Renal cortex interstitium (tissue), 11 donors: Measurements from ENCODE around the gene ZNF516. TPM values are rescaled to one million over a fixed set of nuclear protein-coding genes. Genes with fewer than 3 reads are reported as not detected.

Experiments
- DNase-seq, 11 donors: peaks; one replicate each; pipeline ENCODE4 v3.0.0-alpha.2; 2013; ENCODE audit warnings: low read depth in 9 of 11, low spot score in 4 of 11; ENCODE audit errors: extremely low read depth in 1 of 11
- polyA plus RNA-seq, 3 donors: library from polyadenylated mRNA; unstranded; fragments of 120-200 nt; gene quantifications; one replicate each; pipeline ENCODE4 v1.2.1, GENCODE V29; 2013; ENCODE audit not compliant: insufficient read length in 3 of 3

Gene ZNF516
- polyA plus RNA-seq, 3 donors = 43.8 to 52.2 (median 46.7) TPM

DNA sequence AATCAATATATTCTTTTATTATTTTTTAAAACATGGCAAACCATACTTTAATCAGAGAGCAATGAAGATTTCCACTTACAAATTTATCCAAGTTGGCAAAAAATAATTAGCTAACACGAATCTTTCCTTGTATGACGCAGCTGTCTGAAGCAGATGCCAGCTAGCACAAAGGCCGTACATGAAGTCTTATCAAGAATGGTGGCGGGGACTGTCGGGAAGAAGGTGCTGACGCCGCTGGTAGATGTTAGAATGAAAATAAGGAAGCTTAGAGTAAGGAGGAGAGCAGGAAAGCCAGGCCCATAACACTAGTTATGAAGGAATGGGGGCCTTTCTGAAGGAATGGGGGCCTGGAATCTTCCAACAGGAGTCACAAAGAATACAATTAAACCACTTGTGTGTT lies 96.7 kb downstream of the ZNF516 start:
- no peak for DNase-seq

DNA sequence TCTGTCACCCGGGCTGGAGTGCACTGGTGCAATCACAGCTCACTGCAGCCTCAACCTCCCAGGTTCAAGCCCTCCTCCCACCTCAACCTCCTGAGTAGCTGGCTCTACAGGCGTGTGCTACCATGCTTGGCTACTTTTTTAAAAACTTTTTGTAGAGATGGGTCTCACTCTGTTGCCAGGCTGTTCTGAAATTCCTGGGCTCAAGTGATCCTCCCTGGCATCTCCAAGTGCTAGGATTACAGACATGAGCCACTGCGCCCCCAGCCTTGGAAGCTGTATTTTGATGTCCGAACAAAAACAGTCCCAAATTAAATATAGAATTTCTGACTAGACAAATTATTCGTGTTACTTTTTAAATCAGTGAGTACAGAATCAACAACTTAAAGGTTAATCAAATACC lies 97.4 kb downstream of the ZNF516 start:
- no peak for DNase-seq

DNA sequence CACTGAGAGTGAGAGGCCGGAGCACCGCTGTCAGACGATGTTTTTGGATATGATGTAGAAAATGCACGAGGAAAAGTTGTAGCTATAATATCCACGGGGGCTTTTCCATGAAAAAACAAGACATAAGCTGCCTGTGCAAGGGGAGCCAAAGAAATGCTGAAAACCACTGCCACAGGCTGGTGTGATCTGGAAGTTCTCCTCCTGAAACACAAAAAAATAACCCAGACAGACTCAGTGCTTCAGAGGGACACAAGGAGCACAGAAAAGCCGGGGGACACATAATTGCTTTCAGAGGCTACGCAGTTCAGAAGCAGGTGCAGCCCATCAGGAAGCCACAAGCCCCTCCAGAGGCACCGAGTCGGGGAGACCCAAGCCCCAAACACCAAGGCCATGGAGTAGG lies 98.2 kb downstream of the ZNF516 start:
- no peak for DNase-seq

DNA sequence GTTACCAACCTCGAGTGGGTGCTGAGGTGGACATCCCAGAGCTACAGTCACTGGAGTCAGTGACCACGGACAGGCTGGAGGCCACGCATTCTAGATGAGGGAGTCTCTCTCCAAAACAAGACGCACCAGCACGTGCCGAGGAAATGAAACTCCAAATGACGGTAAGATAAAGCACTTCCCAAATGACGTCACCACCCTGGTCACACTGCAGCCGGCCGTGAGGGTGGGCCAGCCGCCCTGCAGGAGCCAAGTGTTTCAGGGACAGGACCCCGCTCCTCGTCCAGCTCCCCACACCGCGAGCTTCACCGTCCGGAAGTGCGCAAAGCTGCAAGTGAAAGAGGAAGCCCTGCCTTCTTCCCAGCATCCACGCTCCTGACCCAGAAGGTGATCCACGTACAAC lies 99.4 kb downstream of the ZNF516 start:
- no peak for DNase-seq

DNA sequence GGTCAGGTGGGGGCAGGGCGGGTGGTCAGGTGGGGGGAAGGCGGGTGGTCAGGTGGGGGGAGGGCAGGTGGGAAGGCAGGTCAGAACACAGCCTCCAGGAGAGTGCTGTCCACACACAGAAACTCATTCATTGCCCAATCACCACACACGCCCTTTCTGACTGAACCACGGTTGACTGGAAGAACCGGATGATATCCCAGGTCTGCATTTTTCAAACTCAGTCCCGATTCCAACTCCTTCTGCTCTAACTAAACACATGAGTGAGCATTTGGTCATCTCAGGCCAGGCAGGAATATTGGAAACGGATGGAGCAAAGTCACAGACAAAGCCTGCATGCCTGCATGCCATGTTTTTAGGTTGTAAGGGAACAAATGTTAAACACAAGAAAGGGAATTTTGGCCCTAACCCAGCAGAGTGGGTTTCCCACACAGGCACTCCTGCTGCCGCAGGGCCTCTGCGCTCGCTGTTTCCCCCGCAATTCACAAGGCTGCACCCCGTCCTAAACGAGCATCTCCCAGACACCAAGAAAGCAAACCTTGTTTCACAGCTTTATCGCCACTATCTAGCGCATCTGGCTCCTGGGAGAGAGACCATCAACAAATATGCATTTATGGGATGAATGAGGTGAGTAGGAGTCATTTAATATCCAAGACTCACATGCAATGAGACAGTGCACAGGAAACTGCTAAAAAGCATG lies 100.1 kb downstream of the ZNF516 start:
- no peak for DNase-seq

DNA sequence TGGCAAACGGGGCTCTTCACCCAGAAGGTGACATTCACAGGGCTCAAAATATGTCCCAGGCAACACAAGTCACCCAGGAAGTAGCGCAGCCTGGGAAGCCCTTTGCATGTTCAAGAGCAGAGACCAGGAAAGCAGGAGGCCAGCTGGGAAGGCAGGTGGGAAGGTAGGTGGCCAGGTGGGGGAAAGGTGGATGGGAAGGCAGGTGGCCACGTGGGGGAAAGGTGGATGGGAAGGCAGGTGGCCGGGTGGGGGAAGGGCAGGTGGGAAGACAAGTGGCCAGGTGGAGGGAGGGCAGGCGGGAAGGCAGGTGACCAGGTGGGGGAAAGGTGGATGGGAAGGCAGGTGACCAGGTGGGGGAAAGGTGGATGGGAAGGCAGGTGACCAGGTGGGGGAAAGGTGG lies 102.7 kb downstream of the ZNF516 start:
- no peak for DNase-seq

DNA sequence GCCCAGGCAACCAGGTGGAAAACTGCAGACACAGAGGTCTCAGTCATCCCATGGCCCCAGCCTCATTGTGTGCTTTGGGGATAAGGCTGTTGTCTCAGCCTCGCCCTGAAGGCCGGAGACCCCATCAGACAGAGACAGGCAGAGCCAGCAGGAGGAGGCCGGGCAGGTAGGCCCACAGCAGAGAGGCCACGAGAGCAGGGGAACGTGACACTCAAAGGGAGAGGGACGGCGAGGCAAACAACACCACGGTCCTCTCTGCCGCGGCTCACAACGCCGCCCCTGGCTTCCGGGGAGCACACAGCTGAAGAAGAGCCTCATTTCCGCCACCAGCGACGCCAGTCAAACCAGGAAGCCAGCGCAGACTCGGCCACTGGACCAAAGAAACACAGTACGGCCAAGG lies 103.3 kb downstream of the ZNF516 start:
- DNase-seq = no peak

DNA sequence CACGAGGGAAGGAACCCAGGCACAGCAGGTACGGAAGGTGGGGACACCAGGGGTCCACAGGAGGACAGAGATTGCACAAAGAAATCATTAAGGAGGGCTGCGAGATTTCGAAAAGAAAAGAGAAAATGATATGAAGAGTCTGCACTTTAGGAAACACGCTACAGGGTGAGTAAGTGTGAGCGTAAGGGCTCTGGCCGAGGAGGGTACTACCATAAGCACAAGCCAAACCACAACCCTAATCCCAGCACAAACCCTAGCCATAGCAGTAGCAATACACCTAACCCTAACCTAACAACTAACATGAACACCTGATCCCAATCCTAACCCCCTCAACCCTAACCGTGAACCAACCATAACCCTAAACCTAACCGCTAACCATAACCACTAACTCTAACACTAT lies 104.0 kb downstream of the ZNF516 start:
- no peak for DNase-seq

DNA sequence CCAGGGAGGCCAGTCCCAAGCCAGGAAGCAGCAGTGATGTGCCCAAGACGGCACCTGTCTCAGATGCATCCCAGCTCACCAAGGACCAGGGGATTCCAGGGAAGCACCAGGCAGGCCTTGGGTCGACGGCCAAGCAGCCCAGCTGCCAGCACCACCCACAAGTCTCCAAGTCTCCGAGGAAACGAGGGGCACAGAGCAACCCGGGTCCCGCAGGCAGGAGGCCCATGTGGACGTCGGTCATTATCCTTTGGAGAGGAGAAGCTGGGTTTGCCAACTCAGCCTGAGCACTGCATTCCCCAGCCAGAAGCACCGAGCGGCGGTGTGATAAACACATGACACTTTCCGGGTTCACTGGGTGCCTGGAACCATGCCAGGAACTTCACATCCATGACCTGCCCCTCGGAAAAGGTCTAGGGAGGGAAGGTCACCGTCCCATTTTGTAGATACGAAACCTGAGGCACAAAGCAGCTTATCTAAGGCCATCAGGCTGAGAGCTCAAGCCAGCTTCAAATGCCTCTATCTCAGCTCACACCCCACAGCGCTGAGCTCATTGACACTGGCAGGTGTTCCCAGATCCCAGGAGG lies 104.5 kb downstream of the ZNF516 start:
- DNase-seq = no peak

DNA sequence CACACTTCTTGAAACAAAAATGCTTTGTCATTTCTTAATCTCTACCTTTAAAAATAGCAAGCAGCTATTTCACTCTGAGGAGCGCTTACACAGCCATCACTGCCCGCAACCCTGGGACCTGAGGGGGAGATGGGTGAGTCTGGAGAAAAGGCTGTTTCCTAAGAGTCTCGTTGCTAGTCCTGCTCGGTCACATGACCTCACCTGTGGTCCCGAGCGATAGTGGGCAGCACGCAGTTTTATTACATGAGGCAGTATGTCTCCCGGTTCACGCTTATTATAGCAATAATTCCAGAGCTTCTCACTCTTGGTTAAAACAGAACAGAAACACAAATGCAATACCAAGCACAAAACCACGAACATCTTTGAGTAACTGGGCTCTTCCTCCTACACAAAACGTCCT lies 105.3 kb downstream of the ZNF516 start:
- no peak for DNase-seq

DNA sequence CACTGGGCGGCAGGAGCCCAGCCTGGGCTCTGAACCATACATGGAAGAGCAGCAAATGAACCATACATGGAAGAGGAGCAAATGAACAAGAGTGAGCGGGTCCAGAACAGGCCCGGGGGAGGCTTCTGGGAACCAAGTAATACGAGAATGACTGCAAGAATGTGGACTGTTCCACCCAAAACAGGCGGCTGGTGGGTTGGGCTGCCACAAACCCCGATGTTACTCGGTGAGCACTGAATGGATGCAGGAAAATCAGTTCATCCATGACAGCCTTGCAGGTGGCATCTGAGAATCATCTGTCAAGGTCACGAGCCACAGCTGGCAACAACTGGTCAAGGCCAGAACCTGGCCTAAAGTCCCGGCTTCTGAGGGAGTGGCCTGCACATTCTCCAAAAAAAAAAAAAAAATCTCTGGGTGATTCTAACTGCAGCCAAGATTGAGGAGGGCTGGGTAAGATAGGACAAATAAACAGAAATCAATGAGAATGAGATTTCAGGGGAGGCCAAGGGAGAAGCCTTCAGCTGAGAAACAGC lies 106.1 kb downstream of the ZNF516 start:
- DNase-seq = no peak

DNA sequence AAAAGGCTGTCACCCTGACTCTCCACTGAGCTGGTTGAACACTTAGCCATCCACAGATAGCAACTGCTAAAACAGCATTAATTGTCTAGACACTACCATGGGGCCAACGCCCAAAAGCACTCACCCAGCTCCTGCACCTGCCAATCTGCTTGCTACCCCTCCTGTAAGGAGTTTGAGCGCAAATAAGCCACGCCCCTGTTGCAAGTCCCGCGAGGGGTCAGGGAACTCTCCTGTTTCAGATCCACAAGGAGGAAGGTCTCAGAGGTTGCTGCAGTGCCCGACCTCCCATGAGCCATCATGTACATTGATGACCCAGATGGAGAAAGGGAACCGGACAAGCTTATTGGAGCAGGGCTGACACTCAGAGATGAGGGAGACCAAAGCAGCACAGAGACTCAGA lies 106.8 kb downstream of the ZNF516 start:
- no peak for DNase-seq

DNA sequence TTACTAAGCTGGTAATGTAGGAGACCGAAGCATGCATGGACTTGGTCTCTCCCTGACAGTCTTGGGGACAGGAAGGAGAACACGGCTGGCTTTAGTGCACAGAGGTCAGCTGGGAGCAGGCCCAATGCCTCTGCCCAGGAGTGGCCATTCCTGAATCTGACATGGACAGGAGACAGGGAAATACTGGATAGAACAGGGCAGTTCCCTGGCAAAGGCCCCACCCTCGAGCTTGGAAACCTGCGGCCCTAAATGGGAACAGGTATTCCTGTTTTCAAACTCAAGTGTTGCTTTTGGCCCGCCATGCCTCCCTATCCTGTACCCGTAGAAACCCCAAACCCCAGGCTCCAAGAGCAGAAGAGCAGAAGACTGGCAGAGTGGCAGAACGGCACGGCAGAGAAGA lies 107.4 kb downstream of the ZNF516 start:
- DNase-seq = no peak

DNA sequence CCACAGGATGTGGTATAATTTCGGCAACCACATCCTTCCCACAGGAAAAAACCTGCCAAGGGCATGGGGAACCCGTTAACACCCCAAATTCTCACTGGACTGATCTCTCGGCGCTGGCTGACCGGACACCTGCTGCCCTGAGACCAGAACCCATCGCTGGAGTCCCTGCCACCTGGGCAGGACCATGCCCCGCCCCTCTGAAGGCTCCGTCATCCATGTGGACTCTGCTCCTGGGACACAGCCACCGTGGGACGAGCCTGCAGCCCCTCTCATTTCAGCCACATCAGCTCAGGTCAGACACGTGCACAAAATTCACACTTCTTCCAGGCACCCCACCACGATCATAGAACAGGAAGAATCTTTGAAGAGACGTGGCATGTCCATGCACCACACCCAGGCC lies 108.2 kb downstream of the ZNF516 start:
- no peak for DNase-seq

DNA sequence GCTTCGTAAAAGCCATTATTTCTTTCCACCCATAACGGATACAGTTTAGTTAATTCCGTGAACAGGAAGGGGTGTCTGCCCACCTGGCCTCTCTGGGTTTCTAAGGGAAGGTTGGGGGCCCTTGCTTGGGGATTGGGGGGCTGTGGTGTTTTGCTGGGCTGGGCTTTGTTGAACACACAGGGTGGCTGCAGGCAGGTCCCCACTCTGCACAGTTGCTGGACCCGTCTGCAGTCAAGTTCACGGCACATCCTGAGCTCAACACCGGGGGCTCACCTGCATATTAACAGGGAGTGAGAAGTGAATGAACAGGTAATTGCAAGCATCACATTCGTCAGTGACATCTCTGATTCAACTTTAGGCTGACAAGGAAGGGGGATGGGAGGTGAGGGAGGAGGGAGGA lies 109.0 kb downstream of the ZNF516 start:
- no peak for DNase-seq

DNA sequence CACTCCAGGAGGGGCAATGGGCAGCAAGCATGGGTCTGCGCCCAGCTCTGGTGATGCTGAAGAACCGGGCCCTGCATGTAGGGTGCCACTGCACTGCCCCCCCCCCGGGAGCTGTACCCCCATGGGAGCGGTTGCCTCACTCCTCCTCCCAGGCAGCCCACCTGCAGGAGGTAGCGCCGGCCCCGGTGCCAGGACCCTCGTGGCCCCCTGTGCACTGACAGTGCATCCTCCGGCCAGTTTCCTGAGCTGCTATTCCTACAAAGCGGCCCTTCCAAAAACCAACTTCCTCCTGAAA lies 109.4 kb downstream of the ZNF516 start:
- no peak for DNase-seq

DNA sequence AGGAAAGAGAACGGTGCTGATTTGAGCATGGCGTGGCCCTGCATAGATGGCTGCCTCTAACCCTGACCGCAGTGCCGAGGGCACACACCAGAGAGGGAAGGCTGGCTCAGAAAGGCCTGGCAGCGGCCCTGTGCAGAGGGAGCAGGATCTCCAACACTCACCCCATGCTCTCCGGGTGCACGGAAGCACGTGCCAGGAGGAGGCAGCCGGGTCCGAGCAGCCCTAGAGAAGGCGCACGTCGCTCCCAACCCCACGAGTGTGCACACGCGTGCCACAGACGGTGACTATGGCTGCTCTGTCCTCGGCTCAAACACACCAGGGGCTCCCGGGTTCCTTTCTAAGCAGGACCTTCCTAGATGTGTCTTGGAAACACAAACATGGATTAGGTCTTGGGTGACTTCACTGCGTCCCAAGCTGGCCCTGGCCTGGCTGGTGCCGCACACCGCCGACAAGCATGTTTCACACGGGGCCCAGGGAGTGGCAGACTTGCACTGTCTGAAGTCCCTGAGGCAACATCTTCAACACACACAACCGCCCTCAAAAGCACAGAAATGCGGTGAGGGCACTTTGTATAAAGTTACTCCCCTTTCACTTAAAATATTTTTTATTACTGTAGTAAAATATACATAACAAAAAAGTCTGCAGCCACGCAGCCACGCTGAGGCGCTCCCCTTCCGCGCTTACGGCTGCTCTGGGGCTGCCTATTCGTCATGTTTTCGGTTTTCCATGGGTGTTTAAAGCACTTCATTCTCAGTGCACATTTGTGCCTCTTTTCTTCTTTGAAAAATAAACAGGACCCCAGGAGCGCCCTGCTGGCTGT lies 110.0 kb downstream of the ZNF516 start:
- no peak for DNase-seq

DNA sequence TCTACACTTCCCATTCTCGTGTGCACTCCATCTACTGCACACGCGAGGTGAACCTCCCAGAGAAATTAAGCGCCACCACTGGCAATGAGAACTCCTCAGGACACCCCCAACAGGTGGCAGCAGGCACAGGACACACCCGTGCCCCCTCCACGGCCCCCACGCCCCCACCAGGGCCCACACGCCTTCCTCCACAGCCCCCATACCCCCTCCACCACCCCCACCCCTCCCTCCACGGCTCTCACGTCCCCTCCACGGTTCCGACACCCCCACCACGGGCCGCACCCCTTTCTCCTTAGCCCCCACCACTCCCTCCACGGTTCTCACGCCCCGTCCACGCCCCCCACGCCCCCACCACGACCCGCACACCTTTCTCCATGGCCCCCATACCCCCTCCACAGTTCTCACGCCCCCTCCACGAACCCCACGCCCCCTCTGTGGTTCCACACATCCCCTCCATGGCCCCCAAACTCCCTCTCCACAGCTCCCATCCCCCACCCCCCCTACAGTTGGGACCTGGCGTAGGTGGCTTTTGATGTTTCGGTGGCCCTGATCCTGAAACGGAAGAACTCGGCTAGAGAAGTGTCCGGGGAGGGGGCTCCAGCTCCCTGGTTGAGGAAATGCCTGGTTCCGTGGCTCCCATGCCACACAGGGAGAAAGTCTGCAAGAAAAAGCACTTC lies 110.8 kb downstream of the ZNF516 start:
- no peak for DNase-seq

DNA sequence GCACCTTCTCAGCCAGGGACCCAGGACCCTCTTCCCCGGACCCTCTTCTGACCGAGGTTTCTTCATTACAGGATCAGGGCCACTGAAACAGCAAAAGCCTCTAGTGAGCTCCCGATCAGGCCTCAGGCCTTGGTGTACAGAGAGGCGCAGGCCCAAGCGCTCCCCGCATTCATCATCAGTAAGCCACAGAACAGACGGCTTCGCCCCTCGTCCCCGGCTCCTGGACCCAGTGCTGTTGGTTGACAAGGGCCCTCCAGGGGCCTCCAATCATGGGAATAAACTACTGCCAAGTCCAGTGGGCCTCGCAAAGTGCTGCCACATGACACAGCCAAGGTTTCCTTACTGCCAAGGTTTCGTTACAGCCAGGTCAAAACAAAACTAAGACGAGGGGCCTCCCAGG lies 111.4 kb downstream of the ZNF516 start:
- DNase-seq = no peak

DNA sequence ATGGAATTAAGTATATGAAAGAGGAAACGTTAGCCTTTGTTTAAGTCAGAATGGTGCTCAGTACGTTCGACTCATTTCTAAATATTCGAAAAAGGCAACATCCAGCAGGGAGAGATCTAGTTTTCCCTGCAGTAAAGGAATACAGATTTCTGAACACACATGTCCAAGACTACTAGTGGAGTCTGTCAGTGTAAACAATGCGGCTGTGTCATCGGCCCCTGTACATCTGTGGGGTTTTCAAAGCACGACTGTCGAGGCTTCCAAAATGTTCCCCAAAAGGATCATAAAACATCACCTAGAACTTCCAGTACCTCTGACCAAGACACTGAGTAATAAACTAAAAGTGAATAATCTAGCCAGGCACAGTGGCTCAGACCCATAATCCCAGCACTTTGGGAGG lies 112.8 kb downstream of the ZNF516 start:
- DNase-seq = no peak
